IMR-90 (cell line): Measurements from ENCODE around the gene NSUN6.

ENCODE experiments used
- POLR2A ChIP-seq: IDR thresholded peaks from 2 replicates; pipeline ENCODE4 v1.6.1; 2012; ENCODE audit warnings: mild to moderate bottlenecking, low read depth, low read length
- RAD21 ChIP-seq: IDR thresholded peaks from 2 replicates; pipeline ENCODE4 v1.6.1; 2012; ENCODE audit warnings: low read length, improper control_type of control experiment
- TF ChIP-seq, protein P1 (sequence below): conservative IDR thresholded peaks from 2 replicates; pipeline ENCODE4 v1.5.1; 2012; ENCODE audit warnings: mild to moderate bottlenecking, low read depth, low read length, improper control_type of control experiment

DNA sequence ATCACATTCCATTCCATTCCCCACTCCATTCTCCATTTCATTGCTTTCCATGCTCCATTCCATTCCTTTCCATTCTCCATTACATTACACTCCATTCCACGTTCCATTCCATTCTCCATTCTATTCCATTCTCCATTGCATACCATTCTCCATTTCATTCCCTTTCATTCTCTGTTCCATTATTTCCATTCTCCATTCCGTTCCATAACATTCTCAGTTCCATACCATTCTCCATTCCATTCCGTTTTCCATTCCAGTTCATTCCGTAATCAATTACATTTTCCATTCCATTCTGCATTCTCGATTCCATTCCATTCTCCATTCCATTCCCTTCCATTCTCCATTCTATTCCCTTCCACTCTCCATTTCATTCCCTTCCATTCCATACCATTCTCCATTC is 86.4 kb downstream of the NSUN6 start:
- TF ChIP-seq, protein P1, sequence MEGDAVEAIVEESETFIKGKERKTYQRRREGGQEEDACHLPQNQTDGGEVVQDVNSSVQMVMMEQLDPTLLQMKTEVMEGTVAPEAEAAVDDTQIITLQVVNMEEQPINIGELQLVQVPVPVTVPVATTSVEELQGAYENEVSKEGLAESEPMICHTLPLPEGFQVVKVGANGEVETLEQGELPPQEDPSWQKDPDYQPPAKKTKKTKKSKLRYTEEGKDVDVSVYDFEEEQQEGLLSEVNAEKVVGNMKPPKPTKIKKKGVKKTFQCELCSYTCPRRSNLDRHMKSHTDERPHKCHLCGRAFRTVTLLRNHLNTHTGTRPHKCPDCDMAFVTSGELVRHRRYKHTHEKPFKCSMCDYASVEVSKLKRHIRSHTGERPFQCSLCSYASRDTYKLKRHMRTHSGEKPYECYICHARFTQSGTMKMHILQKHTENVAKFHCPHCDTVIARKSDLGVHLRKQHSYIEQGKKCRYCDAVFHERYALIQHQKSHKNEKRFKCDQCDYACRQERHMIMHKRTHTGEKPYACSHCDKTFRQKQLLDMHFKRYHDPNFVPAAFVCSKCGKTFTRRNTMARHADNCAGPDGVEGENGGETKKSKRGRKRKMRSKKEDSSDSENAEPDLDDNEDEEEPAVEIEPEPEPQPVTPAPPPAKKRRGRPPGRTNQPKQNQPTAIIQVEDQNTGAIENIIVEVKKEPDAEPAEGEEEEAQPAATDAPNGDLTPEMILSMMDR, result no peak
- TF ChIP-seq POLR2A (no peak), RAD21 (no peak)
